Measurements from ENCODE around the gene MAFG.

The MAFG gene

GRCh38 chr17:81909966-81910839, 17.3 kb downstream of the MAFG start:
- TF ChIP-seq, protein P1, sequence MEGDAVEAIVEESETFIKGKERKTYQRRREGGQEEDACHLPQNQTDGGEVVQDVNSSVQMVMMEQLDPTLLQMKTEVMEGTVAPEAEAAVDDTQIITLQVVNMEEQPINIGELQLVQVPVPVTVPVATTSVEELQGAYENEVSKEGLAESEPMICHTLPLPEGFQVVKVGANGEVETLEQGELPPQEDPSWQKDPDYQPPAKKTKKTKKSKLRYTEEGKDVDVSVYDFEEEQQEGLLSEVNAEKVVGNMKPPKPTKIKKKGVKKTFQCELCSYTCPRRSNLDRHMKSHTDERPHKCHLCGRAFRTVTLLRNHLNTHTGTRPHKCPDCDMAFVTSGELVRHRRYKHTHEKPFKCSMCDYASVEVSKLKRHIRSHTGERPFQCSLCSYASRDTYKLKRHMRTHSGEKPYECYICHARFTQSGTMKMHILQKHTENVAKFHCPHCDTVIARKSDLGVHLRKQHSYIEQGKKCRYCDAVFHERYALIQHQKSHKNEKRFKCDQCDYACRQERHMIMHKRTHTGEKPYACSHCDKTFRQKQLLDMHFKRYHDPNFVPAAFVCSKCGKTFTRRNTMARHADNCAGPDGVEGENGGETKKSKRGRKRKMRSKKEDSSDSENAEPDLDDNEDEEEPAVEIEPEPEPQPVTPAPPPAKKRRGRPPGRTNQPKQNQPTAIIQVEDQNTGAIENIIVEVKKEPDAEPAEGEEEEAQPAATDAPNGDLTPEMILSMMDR (conservative IDR thresholded peaks at IDR 0.05): no peak
- H3K27ac ChIP-seq: peak overlapping the region; percentile 86

DNA sequence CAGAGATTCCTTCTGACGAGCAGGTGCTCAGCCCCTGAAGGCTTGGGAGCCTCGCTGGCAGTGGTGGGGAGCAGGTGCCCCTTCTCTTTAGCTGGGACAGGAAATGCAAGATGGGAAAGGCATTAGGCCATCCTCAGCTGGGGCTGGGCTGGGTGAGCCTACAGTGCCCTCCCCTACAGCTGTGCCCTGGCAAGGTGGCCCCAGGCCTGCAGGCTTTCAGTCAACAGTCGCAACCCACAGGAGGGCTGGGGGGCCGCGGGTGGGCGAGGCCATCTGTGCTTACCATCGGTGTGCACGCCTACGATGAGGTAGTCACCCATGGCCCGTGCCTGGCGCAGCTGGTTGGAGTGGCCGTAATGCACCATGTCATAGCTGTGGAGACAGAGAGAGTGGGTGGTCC, 18.3 kb downstream of the MAFG start:
- TF ChIP-seq, protein P1 (conservative IDR thresholded peaks at IDR 0.05): no peak
- H3K27ac ChIP-seq: peak overlapping the region; percentile 86

- TF ChIP-seq, protein P1 (conservative IDR thresholded peaks at IDR 0.05): no peak
- H3K27ac ChIP-seq: peak overlapping the region; percentile 86; the same call in 1 of the 2 replicates
Observed at GRCh38 chr17:81908793-81909192, 18.7 kb downstream of the MAFG start.

DNA sequence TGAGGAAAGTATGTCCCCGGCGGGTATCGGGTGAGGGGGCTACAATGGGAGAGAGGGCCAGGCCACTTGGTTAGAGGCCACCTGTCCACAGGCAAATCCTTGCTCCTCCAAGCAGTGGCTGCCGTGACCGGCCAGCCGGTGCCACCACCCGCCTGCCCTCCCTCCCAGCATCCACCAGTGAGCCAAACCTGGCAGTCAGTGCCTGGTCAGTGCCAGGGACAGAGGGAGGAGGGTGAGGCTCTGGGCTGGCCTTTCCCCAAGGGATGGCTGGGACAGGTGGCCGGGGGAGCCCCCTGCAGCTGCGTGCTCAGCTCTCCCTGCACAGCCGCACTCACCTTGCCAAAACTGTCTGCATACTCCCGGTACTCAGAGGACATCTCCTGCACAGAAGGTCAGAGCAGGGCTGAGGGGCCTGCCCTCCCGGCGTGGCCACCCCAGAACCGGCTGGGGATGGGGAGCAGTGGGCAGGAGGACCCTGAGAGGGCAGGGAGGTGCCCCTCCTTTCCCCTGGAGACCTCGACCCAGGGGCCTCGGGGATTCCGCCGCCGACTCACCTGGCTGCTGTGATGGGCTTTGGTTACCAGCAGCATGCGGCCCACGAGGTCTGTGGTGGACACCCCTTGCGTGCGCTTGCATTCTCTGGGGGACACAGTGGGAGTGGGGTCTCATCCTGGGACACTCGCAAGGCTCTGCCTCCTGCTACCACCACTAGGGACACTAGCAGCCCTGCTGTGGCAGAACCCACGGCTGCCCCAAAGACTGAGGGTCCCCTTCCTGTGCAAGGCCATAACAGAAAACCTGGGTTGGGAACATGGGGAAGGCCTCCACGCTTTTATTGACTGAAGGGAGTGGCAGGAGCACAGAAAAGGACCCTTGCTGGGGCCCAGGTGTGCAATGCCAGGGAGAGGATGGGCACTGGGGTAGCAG, 20.1 kb downstream of the MAFG start:
- TF ChIP-seq, protein P1 (conservative IDR thresholded peaks at IDR 0.05): peak; percentile 17
- H3K27ac ChIP-seq: no peak overlapping the region

DNA sequence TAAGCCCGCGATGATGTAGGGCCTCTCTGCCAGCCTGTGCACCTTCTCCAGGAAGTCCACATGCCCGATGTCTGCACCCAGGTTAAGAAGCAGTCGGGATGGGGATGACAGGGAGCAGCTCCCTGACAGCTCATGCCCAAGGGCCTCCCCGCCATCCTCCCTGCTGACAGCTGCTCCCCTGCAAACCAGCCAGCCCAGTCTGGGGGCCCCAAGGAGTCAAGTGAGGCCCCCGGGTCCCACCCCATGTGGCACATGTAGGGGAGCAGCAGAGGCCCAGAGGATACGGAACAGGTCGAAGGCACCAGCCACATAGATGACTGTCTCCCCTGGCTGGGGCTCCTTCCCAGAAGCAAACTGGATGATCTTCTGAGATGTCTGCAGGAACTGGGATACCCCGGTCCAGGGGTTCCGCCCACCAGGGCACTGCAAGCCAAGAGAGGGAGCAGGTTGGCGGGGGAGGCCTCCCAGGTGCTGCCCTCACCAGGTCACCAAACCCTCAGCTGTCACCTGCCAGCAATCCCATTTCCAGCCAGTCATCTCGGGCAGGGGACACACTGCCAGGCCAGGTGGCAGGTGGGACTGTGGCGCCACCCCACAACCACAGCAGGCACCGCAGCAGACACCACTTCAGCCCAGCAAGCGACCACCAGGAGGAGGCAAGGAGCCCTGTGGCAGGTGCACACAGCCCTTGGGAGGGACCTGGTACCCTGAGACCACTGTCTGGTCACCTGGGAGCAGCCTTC, 20.9 kb downstream of the MAFG start:
- TF ChIP-seq, protein P1 (conservative IDR thresholded peaks at IDR 0.05): 0 out of 2 replicates have a peak, but pooled peaks have one; percentile 10
- no peak overlapping the region for H3K27ac ChIP-seq

GRCh38 chr17:81905993-81906392, 21.5 kb downstream of the MAFG start:
- TF ChIP-seq, protein P1 (conservative IDR thresholded peaks at IDR 0.05): no peak
- H3K27ac ChIP-seq: no peak overlapping the region

All from VCaP (cell line).